AG10803 (cell line): ENCODE measurements around the gene ERO1B.
"Not testable (repeated sequence)": the region's sequence is repeated elsewhere in the genome, so short reads cannot be mapped to it uniquely, and the experiment has no call there.

Experiments used
- DNase-seq: peaks from one replicate; pipeline ENCODE4 v3.0.0; 2010; ENCODE audit warnings: low read depth
- H3K4me3 ChIP-seq: 2 replicates; pipeline ENCODE4 v1.5.1; 2011; ENCODE audit warnings: mild to moderate bottlenecking, low read length, control low read depth
- TF ChIP-seq, protein P1 (sequence below): conservative IDR thresholded peaks from 2 replicates; pipeline ENCODE4 v1.5.1; 2011; ENCODE audit warnings: mild to moderate bottlenecking, low read length, control low read depth, inconsistent platforms

ERO1B gene

DNA sequence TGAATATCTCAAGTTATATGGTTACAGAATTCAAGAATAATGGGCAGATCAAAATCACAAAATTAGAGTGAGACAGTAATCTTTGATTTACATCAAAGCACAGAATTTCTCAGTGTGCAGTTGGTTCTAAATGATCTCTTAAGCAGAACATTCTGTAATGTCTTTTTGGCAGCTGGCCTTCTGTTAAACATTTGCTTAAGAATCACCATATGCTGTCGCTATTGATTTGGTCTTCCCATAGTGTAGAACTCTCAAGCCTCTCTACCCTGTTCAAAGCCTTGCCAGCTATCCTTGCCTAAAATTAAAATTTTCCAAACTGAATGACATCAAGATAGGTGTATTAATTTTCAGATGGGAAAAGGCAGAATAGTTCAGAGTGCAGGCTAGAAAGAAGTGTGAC lies 38.9 kb upstream of the ERO1B start:
- no peak for DNase-seq
- TF ChIP-seq, protein P1, sequence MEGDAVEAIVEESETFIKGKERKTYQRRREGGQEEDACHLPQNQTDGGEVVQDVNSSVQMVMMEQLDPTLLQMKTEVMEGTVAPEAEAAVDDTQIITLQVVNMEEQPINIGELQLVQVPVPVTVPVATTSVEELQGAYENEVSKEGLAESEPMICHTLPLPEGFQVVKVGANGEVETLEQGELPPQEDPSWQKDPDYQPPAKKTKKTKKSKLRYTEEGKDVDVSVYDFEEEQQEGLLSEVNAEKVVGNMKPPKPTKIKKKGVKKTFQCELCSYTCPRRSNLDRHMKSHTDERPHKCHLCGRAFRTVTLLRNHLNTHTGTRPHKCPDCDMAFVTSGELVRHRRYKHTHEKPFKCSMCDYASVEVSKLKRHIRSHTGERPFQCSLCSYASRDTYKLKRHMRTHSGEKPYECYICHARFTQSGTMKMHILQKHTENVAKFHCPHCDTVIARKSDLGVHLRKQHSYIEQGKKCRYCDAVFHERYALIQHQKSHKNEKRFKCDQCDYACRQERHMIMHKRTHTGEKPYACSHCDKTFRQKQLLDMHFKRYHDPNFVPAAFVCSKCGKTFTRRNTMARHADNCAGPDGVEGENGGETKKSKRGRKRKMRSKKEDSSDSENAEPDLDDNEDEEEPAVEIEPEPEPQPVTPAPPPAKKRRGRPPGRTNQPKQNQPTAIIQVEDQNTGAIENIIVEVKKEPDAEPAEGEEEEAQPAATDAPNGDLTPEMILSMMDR: no peak

DNA sequence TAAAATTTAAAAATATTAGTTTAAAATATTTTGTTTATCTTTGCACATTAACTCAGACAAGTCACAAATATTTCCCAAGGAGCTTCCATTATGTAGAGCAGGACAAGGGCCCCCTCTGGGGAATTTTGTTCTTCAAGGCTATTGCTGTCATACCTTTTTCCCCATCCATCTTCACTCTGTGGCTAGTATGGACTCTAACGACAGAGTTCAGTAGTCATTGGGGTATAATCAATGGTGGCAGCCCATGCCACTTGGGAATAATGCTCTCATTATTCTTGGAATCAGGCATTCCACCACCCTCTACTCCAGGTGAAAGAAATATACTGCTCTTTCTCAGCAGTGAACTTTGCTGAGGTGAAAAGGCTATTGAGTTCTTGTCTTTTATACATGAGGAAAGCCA lies 38.5 kb upstream of the ERO1B start:
- TF ChIP-seq, protein P1: no peak
- no peak overlapping the region for H3K4me3 ChIP-seq
- no peak for DNase-seq

More for the DNA sequence above, 38.9 kb upstream of the ERO1B start:
- no peak overlapping the region for H3K4me3 ChIP-seq

DNA sequence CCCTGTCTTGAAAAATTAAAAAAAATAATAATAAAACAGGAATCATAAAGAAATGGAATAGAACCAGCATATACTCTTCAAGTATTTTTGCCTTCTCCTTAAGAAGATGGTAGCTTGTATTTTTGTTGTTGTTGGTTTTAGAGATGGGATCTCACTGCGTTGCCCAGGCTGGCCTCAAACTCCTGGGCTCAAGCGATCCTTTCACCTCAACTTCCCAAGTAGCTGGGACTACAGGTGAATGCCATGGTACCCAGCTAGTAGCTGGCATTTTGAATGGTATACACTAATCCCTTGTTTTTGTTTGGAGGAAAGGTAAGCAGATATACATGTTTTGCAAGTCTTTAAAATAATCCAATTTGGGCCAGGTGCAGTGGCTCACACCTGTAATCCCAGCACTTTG lies 34.7 kb upstream of the ERO1B start:
- TF ChIP-seq, protein P1: no peak
- no peak overlapping the region for H3K4me3 ChIP-seq
- DNase-seq: no peak

DNA sequence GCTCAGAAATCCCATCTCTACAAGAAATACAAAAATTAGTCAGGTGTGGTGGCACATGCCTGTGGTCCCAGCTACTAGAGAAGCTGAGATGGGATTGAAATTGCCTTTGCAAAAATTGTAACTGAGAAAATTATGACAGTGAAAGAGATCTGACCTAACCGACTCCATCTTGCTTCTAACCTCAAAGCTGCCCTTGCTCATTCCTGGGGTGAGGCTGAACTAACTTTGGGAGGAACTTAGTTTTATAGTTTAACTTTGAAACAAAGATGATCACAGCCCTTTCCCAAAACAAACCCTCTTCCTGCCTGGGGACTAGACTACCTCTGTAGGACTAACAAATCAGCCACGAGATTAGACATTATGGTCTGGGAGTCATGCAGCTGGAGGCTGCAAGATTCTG lies 33.8 kb upstream of the ERO1B start:
- DNase-seq: no peak
- no peak overlapping the region for H3K4me3 ChIP-seq
- TF ChIP-seq, protein P1: no peak

DNA sequence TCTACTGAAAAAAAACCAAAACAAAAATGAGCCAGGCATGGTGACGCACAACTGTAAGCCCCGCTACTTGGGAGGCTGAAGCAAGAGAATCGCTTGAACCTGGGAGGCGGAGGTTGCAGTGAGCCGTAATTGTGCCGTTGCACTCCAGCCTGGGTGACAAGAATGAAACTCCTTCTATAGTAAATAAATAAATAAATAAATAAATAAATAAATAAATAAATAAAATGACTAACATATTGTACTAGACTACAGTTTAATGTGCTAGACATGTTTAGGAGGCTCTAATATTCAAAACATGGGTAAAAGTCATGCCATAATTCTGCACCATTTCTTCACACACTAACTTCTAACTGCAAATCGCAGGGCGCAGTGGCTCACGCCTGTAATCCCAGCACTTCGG lies 33.3 kb upstream of the ERO1B start:
- DNase-seq: no peak
- TF ChIP-seq, protein P1: no peak
- no peak overlapping the region for H3K4me3 ChIP-seq

DNA sequence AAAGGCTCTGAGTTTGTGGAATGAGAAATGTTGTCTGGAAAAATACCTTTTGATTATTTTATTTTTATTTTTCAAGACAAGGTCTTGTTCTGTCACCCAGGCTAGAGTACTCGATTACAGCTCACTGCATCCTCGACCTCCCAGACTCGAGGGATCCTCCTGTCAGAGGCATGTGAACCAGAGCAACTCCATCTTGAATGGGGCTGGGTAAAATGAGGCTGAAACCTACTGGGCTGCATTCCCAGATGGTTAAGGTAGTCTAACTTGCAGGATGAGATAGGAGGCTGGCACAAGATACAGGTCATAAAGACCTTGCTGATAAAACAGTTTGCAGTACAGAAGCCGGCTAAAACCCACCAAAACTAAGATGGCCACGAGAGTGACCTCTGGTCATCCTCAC lies 32.3 kb upstream of the ERO1B start:
- DNase-seq, H3K4me3 ChIP-seq: not testable (repeated sequence)

DNA sequence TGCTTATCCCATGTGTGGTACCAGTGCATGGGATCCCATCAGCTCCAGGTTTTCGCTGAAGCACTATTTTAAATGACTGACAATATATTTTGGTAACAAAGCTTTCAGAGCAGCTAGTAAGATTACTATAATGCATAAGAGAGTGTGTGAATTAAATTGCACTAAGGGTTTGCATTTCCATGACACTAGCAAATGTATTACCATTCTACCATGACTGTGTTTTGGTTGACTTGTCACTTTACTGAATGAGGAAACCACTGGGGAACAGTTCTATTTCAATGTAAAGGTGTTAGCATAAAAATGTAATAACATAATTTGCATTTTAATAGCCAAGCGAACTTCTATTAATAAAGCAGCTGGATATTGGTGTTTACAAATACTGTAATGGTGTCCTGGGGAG lies 31.7 kb upstream of the ERO1B start:
- DNase-seq: no peak
- TF ChIP-seq, protein P1: no peak
- no peak overlapping the region for H3K4me3 ChIP-seq

DNA sequence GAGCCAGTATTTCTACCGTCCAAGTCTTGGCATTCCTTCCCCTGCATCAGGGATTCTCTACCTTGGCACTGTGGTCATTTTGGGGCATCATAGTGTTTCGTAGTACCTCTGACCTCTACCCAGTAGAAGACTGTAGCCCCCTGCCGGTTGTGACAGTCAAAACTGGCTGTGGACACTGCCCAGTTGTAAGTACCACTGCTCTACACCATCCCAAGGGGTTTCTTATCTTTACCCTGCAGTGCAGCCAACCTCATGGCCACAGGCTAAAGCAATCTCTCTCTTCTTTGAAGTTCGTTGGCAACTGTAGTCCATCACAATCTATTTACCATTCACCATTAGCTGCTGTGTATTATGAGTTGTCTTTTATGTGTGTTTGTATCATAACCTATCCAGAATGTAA lies 29.3 kb upstream of the ERO1B start:
- DNase-seq: no peak
- H3K4me3 ChIP-seq: no peak overlapping the region
- TF ChIP-seq, protein P1: 0 out of 2 replicates have a peak, but pooled peaks have one; percentile 6
